Fibroblast of lung (primary cell): Measurements from ENCODE around the gene SRRM2. TPM values are rescaled to one million over a fixed set of nuclear protein-coding genes. Genes with fewer than 3 reads are reported as not detected.

Experiments used
- DNase-seq, 2 donors: peaks; one replicate each; pipeline versions ENCODE4 v3.0.0 to v3.0.0-alpha.2; 2010; ENCODE audit warnings: low read depth in 2 of 2
- H2AFZ ChIP-seq: 2 replicates; pipeline ENCODE4 v1.5.1; 2012; ENCODE audit warnings: low read length, control low read depth, inconsistent platforms
- H3K27ac ChIP-seq: 2 replicates; pipeline ENCODE4 v1.5.1; 2011; ENCODE audit warnings: low read length, control low read depth; ENCODE audit not compliant: insufficient read depth
- H3K27me3 ChIP-seq: 2 replicates; pipeline ENCODE4 v1.5.1; 2011; ENCODE audit warnings: mild to moderate bottlenecking, low read length; ENCODE audit not compliant: control insufficient read depth, insufficient read depth
- H3K36me3 ChIP-seq: 2 replicates; pipeline ENCODE4 v1.5.1; 2011; ENCODE audit warnings: low read length; ENCODE audit not compliant: control insufficient read depth, insufficient read depth
- H3K4me1 ChIP-seq: 2 replicates; pipeline ENCODE4 v1.5.1; 2011; ENCODE audit warnings: low read length; ENCODE audit not compliant: control insufficient read depth, insufficient read depth; ENCODE audit errors: extremely low read depth
- H3K4me2 ChIP-seq: 2 replicates; pipeline ENCODE4 v1.5.1; 2011; ENCODE audit warnings: low read length, control low read depth; ENCODE audit not compliant: insufficient read depth; ENCODE audit errors: extremely low read depth
- H3K4me3 ChIP-seq, 4 experiments: fragments of 200-600 bp in 1 of 4; sonication (generic) in 1 of 4; replicated peaks in 1 of 4; 2 replicates each; pipeline ENCODE4 v1.5.1; 2011 to 2016; ENCODE audit warnings: low read length in 4 of 4, low read depth in 3 of 4, mild to moderate bottlenecking in 3 of 4, control low read depth in 2 of 4, inconsistent platforms in 1 of 4, mixed read lengths in 1 of 4; ENCODE audit not compliant: insufficient read depth in 1 of 4; ENCODE audit errors: control extremely low read depth in 1 of 4
- H3K79me2 ChIP-seq: 2 replicates; pipeline ENCODE4 v1.5.1; 2012; ENCODE audit warnings: mild to moderate bottlenecking, low read length, inconsistent platforms; ENCODE audit not compliant: control insufficient read depth, insufficient read depth
- H3K9ac ChIP-seq: 2 replicates; pipeline ENCODE4 v1.5.1; 2011; ENCODE audit warnings: mild to moderate bottlenecking, low read length, control low read depth; ENCODE audit not compliant: insufficient read depth
- H3K9me3 ChIP-seq: 2 replicates; pipeline ENCODE4 v1.5.1; 2012; ENCODE audit warnings: low read depth, low read length; ENCODE audit not compliant: control insufficient read depth, insufficient read depth
- H4K20me1 ChIP-seq: 2 replicates; pipeline ENCODE4 v1.5.1; 2011; ENCODE audit warnings: low read length; ENCODE audit not compliant: control insufficient read depth, insufficient read depth; ENCODE audit errors: extremely low read depth
- EZH2 ChIP-seq: IDR thresholded peaks from 2 replicates; pipeline ENCODE4 v1.5.1; 2012; ENCODE audit warnings: low read length, control low read depth, mild to moderate bottlenecking; ENCODE audit errors: missing control alignments
- polyA plus RNA-seq, 2 donors: library from polyadenylated mRNA; depleted of rRNA in 1 of 2; stranded (reverse) in 1 of 2; unstranded in 1 of 2; fragments of >200 nt; gene quantifications; 2 replicates each; pipeline ENCODE4 v1.2.1, GENCODE V29; 2011 to 2012; ENCODE audit warnings: missing spikeins in 1 of 2
- total RNA-seq: library from RNA; depleted of rRNA; stranded (reverse); fragments of >200 nt; gene quantifications from 2 replicates; pipeline ENCODE4 v1.2.1, GENCODE V29; 2014
- TF ChIP-seq, protein P1 (sequence below), 2 donors: IDR thresholded peaks in 1 of 2; conservative IDR thresholded peaks in 1 of 2; 1 replicate in 1 of 2; 2 replicates in 1 of 2; pipeline ENCODE4 v1.5.1; 2011 to 2012; ENCODE audit warnings: low read length in 2 of 2, control low read depth in 1 of 2, inconsistent platforms in 1 of 2, low read depth in 1 of 2, mild to moderate bottlenecking in 1 of 2

Gene SRRM2
- total and polyA plus RNA-seq, 2 donors (not counting 1 experiment from before 2014, with no cell fraction given) = 55.2 to 74.3 TPM

DNA sequence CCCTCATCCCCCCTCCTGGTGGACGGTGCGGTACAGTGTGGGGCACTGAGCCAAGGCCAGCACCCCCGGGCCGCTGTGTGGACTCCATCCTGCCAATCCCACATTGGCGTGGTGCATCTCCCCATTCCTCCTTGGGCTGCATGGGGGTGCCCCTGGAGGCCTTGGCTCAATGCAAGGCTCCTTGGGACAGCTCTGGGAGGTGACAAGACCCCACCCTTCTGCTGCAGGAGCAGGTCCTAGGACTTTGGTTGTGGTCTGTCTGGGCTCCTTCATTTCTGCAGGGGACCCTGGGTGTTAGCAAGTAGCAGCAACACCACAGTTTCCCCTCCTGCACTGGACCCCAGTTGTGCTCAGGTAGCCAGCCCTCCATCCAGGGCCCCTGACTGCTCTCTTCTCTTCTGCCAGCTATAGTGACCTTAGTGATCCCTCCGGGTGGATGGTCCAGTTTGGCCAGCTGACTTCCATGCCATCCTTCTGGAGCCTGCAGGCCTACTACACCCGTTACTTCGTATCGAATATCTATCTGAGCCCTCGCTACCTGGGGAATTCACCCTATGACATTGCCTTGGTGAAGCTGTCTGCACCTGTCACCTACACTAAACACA, 65.9 kb downstream of the SRRM2 start:
- Histone ChIP-seq H4K20me1 (no peaks in the 10 kb centered on the region), H3K36me3 (no peaks in the 10 kb centered on the region), H3K4me2 (no peak overlapping the region), H3K79me2 (no peaks in the 10 kb centered on the region), H3K9me3 (no peaks in the 10 kb centered on the region), H3K4me1 (no peaks in the 10 kb centered on the region), H3K4me3 (no peak overlapping the region), H3K27ac (no peak overlapping the region), H3K9ac (no peak overlapping the region), H3K27me3 (peaks cover 20% of the 10 kb centered on the region), H2AFZ (no peak overlapping the region)
- TF ChIP-seq, protein P1, sequence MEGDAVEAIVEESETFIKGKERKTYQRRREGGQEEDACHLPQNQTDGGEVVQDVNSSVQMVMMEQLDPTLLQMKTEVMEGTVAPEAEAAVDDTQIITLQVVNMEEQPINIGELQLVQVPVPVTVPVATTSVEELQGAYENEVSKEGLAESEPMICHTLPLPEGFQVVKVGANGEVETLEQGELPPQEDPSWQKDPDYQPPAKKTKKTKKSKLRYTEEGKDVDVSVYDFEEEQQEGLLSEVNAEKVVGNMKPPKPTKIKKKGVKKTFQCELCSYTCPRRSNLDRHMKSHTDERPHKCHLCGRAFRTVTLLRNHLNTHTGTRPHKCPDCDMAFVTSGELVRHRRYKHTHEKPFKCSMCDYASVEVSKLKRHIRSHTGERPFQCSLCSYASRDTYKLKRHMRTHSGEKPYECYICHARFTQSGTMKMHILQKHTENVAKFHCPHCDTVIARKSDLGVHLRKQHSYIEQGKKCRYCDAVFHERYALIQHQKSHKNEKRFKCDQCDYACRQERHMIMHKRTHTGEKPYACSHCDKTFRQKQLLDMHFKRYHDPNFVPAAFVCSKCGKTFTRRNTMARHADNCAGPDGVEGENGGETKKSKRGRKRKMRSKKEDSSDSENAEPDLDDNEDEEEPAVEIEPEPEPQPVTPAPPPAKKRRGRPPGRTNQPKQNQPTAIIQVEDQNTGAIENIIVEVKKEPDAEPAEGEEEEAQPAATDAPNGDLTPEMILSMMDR (conservative IDR thresholded peaks at IDR 0.05 in 1 of 2, IDR thresholded peaks at IDR 0.05 in 1 of 2; ENCODE audit: low read depth in 1 of 2, low read length in 2 of 2) = no peak
- TF ChIP-seq EZH2 = no peak
- no peak for DNase-seq

DNA sequence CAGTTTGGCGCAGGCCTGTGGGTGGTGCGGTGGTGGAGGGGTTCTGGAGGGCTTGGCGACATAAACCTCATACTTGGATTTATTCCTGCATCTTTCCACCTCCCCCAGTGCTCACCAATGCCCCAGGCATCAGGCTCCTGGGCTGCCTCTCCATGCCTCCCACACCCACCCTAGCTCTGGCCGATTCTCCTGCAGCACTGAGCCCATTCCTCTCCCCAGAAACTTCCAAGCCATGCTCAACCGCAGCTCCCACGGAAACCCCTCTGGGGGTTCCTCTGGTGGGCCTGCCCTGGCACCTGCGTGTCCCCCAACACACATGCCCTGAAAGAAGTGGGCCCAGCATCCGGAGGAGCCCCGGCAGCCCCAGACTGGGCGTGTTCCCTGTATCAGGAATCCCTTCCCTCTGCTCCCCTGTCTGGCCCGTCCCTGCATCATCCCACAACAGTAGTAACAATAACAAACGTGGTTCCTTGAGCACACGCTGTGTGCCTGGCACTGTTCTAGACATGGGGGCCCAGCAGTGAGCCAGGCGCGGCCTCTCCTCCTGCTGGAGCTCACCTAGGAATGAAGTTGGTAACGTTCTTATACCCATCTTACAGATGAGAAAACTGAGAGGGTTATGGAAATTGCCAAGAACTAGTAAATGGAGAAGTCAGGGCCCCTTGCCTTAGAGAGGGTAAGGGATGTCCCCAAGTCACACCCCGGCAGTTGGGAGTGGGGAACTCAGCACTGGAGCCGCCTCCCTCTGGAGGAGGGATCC, 66.9 kb downstream of the SRRM2 start:
- no peaks in the 10 kb centered on the region for H3K4me1 ChIP-seq
- no peaks in the 10 kb centered on the region for H4K20me1 ChIP-seq
- H3K4me3 ChIP-seq = no peak overlapping the region
- no peak overlapping the region for H3K4me2 ChIP-seq
- no peak for TF ChIP-seq EZH2
- TF ChIP-seq, protein P1 (conservative IDR thresholded peaks at IDR 0.05 in 1 of 2, IDR thresholded peaks at IDR 0.05 in 1 of 2; ENCODE audit: low read depth in 1 of 2, low read length in 2 of 2) = no peak
- H2AFZ ChIP-seq = no peak overlapping the region
- no peak overlapping the region for H3K9ac ChIP-seq
- no peak overlapping the region for H3K27ac ChIP-seq
- peaks cover 20% of the 10 kb centered on the region for H3K27me3 ChIP-seq
- H3K9me3 ChIP-seq = no peaks in the 10 kb centered on the region
- no peaks in the 10 kb centered on the region for H3K79me2 ChIP-seq
- no peaks in the 10 kb centered on the region for H3K36me3 ChIP-seq
- no peak for DNase-seq

DNA sequence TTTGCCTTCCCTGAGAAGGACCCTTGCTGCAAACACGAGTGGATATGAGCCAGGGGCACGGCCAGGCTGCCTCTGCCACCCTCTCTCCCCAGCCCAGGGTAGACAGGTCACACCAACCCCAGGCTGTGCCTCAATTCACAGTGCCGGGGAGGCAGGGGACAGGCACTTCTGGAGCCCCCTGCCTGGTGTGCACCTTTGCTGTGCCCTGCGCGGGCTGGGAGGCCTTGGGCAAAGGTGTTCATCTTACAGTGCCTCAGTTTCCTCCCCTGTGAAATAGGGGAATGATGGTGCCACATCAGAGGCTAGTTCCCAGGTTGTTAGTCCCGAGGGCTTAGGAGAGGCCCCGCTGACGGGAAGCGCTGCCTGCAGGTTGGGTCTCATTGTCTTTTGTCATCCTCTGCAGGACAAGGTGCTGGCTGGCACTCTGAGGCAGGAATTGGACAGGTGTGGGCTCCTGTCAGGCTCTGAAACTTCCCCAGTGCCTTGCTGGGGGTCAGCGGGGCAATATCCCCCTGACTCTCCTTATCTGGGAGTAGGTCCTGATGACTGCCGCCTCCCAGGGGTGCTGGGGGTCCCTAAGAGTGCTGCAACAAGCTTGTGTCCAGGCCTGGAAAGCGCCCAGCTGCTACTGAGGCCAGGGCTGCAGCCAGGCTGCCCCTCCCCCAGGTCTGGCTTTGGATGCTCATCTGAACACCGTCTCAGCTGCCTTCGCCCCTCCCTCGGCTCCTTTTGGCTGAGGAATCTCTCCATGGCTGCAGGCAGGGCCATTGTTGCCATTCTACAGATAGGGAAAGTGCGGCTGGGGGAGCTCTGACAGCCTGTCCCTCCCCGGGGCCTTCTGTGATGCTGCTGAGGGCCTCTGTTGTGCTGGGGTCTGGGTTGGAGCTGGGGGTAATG, 67.7 kb downstream of the SRRM2 start:
- no peak for DNase-seq
- Histone ChIP-seq H3K27me3 (peaks cover 20% of the 10 kb centered on the region), H3K4me1 (no peaks in the 10 kb centered on the region), H3K9ac (no peak overlapping the region), H3K9me3 (no peaks in the 10 kb centered on the region), H3K4me2 (no peak overlapping the region), H3K36me3 (no peaks in the 10 kb centered on the region), H3K79me2 (no peaks in the 10 kb centered on the region), H3K4me3 (no peak overlapping the region), H2AFZ (no peak overlapping the region), H3K27ac (no peak overlapping the region), H4K20me1 (no peaks in the 10 kb centered on the region)
- TF ChIP-seq EZH2 = no peak
- TF ChIP-seq, protein P1 (conservative IDR thresholded peaks at IDR 0.05 in 1 of 2, IDR thresholded peaks at IDR 0.05 in 1 of 2; ENCODE audit: low read depth in 1 of 2, low read length in 2 of 2) = no peak
